GM12878 (cell line): Measurements from ENCODE around the gene MRPL34. TPM values are rescaled to one million over a fixed set of nuclear protein-coding genes. Genes with fewer than 3 reads are reported as not detected.

Source experiments
- ATAC-seq: fragments of 200-7000 bp; cut with Tn5 transposase; 3 replicates; pipeline ENCODE4 v1.9.1; 2020; ENCODE audit warnings: mild to moderate bottlenecking, moderate library complexity
- BruUV-seq: library from RNA; stranded (reverse); fragments of 400-500 nt; replicated peaks from 2 replicates; lab custom pipeline; 2021; lab: Mats Ljungman, UMichigan
- CTCF ChIA-PET: fragments of 300-600 bp; sonication (Branson Sonifier 250); formaldehyde crosslinking; extraction: SDS; loops from one replicate; lab custom pipeline; 2021; ENCODE audit warnings: inconsistent platforms; lab: Yijun Ruan, JAX
- POLR2A ChIA-PET: fragments of 350-600 bp; formaldehyde crosslinking; extraction: SDS; loops from one replicate; lab custom pipeline; 2021; ENCODE audit warnings: inconsistent platforms; lab: Charles Lee
- RAD21 ChIA-PET: fragments of 300-600 bp; sonication (Branson Sonifier 250); formaldehyde crosslinking; loops from one replicate; lab custom pipeline; 2023; ENCODE audit warnings: antibody characterized with exemption; ENCODE audit not compliant: unreplicated experiment; lab: Charles Lee
- SMC1A ChIA-PET: fragments of 300-600 bp; sonication (Branson Sonifier 250); formaldehyde crosslinking; loops from one replicate; lab custom pipeline; 2023; ENCODE audit not compliant: unreplicated experiment, uncharacterized antibody; lab: Charles Lee
- DNase-seq: peaks from one replicate; pipeline ENCODE4 v3.0.0-alpha.2; 2011; ENCODE audit warnings: low read depth, low spot score
- FAIRE-seq: peaks from 3 replicates; lab custom pipeline; 2011; peaks lifted over from hg19 to GRCh38; lab: Jason Lieb, UNC
- H2AFZ ChIP-seq: 2 replicates; pipeline ENCODE4 v1.6.0; 2011; ENCODE audit warnings: low read depth, low read length, control low read depth; ENCODE audit not compliant: control insufficient read depth
- H3K27ac ChIP-seq: 2 replicates; pipeline ENCODE4 v1.5.1; 2011; ENCODE audit warnings: control low read depth; ENCODE audit not compliant: control insufficient read depth, insufficient read depth
- H3K27me3 ChIP-seq, 2 experiments: replicated peaks in 1 of 2; 2 replicates each; pipeline versions ENCODE4 v1.6.0 to v1.6.1; 2011; ENCODE audit warnings: low read length in 1 of 2; ENCODE audit not compliant: control insufficient read depth in 2 of 2, insufficient read depth in 2 of 2
- H3K36me3 ChIP-seq, 2 experiments: 2 replicates each; pipeline ENCODE4 v1.5.1; 2011; ENCODE audit warnings: low read length in 1 of 2; ENCODE audit not compliant: control insufficient read depth in 2 of 2, insufficient read depth in 2 of 2
- H3K4me1 ChIP-seq: 2 replicates; pipeline ENCODE4 v1.6.1; 2011; ENCODE audit warnings: mild to moderate bottlenecking, low read length, moderate library complexity, mixed read lengths; ENCODE audit not compliant: control insufficient read depth, insufficient read depth
- H3K4me2 ChIP-seq: 2 replicates; pipeline ENCODE4 v1.6.0; 2011; ENCODE audit warnings: control low read depth; ENCODE audit not compliant: control insufficient read depth, insufficient read depth
- H3K4me3 ChIP-seq: fragments of 200-600 bp; sonication (generic); 2 replicates; pipeline ENCODE4 v1.5.1; 2016
- H3K79me2 ChIP-seq: 2 replicates; pipeline ENCODE4 v1.6.0; 2011; ENCODE audit warnings: low read length; ENCODE audit not compliant: control insufficient read depth, insufficient read depth
- H3K9ac ChIP-seq: 2 replicates; pipeline ENCODE4 v1.8.0; 2011; ENCODE audit warnings: low read length, control low read depth, mixed read lengths; ENCODE audit not compliant: control insufficient read depth, insufficient read depth
- H3K9me3 ChIP-seq: replicated peaks from 3 replicates; pipeline ENCODE4 v1.5.1; 2011; ENCODE audit warnings: mild to moderate bottlenecking, low read length; ENCODE audit not compliant: control insufficient read depth, insufficient read depth
- H4K20me1 ChIP-seq: 2 replicates; pipeline ENCODE4 v1.6.0; 2011; ENCODE audit not compliant: control insufficient read depth, insufficient read depth
- ASH2L ChIP-seq: fragments of 300-600, 200-600 bp; sonication (generic); IDR thresholded peaks from 2 replicates; pipeline ENCODE4 v1.6.1; 2017; ENCODE audit warnings: low read depth, mild to moderate bottlenecking, borderline replicate concordance
- BCL11A ChIP-seq: IDR thresholded peaks from 2 replicates; pipeline ENCODE4 v1.6.1; 2011; ENCODE audit warnings: low read depth, low read length
- CEBPB ChIP-seq, 2 experiments: fragments of 150-350 bp in 1 of 2; IDR thresholded peaks; 2 replicates each; pipeline ENCODE4 v1.6.1; 2012 to 2014; ENCODE audit warnings: low read depth in 2 of 2, low read length in 2 of 2, borderline replicate concordance in 1 of 2, inconsistent platforms in 1 of 2
- EED ChIP-seq: sonication (generic); IDR thresholded peaks from 2 replicates; pipeline ENCODE4 v1.6.1; 2016; ENCODE audit warnings: antibody characterized with exemption, low read depth
- FOXK2 ChIP-seq: fragments of 450-650 bp; IDR thresholded peaks from 2 replicates; pipeline ENCODE4 v1.6.1; 2017; ENCODE audit warnings: mild to moderate bottlenecking, moderate library complexity
- JUND ChIP-seq: IDR thresholded peaks from 2 replicates; pipeline ENCODE4 v1.6.1; 2012; ENCODE audit warnings: low read depth, mild to moderate bottlenecking, low read length, improper control_type of control experiment, moderate library complexity
- POLR2A ChIP-seq: IDR thresholded peaks from 2 replicates; pipeline ENCODE4 v1.6.1; 2011; ENCODE audit warnings: low read depth, mild to moderate bottlenecking, low read length
- SIN3A ChIP-seq: IDR thresholded peaks from 2 replicates; pipeline ENCODE4 v1.6.1; 2012; ENCODE audit warnings: low read depth, low read length, improper control_type of control experiment
- SREBF1 ChIP-seq: IDR thresholded peaks from 2 replicates; pipeline ENCODE4 v1.6.1; 2012; ENCODE audit warnings: mild to moderate bottlenecking, low read length
- WGBS: methylation state at CpG from one replicate; pipeline ENCODE4 v1.1.6; 2016; ENCODE audit warnings: low lambda C conversion rate; ENCODE audit not compliant: insufficient replicate concordance, insufficient coverage; ENCODE audit errors: missing lambda C conversion rate; 5-methylcytosine and 5-hydroxymethylcytosine counted together
- in situ Hi-C: fragments of 300-500 bp; cut with MboI; formaldehyde crosslinking; loops from 9 replicates; pipeline ENCODE4 v1.14.3; 2018; ENCODE audit warnings: mixed read lengths
- intact Hi-C: fragments of 100-400 bp; cut with micrococcal nuclease; formaldehyde crosslinking; loops from one replicate; pipeline ENCODE4 v1.14.2; 2022; ENCODE audit not compliant: unreplicated experiment
- polyA plus RNA-seq, 11 experiments: library from polyadenylated mRNA; depleted of rRNA in 4 of 11; unstranded in 6 of 11; stranded (reverse) in 5 of 11; fragments of >200 nt; fragmentation: Nextera tagmentation in 4 of 11; fragmentation: Illumina TruSeq in 1 of 11; extraction: Ambion mirVana in 4 of 11; extraction: Trizol in 1 of 11; gene quantifications; 1 replicate in 1 of 11; 2 replicates in 10 of 11; pipeline versions ENCODE4 v1.2.1 to v1.2.3, GENCODE V29; 2011 to 2016; ENCODE audit warnings: inconsistent platforms in 2 of 11, missing spikeins in 2 of 11, low read depth in 1 of 11
- total RNA-seq, 4 experiments: library from RNA; depleted of rRNA in 3 of 4; stranded (reverse); fragments of >200 nt in 3 of 4; fragmentation: Illumina TruSeq in 1 of 4; extraction: Trizol in 1 of 4; gene quantifications; 2 replicates each; pipeline versions ENCODE4 v1.2.1 to v1.2.3, GENCODE V29; 2013 to 2021
- TF ChIP-seq, protein P1 (sequence below): fragments of 450-650 bp; IDR thresholded peaks from 2 replicates; pipeline ENCODE4 v1.6.1; 2018; ENCODE audit warnings: borderline replicate concordance, mild to moderate bottlenecking; ENCODE audit not compliant: partially characterized antibody
- TF ChIP-seq, protein P2 (sequence below): IDR thresholded peaks from 2 replicates; pipeline ENCODE4 v1.6.1; 2012; ENCODE audit warnings: low read depth, low read length, improper control_type of control experiment

Gene MRPL34
- total and polyA plus RNA-seq, 10 of the 15 experiments (the other 5 are each of a cell fraction or from before 2014, with no cell fraction given): 8.6 to 198 (median 78.6) TPM

DNA sequence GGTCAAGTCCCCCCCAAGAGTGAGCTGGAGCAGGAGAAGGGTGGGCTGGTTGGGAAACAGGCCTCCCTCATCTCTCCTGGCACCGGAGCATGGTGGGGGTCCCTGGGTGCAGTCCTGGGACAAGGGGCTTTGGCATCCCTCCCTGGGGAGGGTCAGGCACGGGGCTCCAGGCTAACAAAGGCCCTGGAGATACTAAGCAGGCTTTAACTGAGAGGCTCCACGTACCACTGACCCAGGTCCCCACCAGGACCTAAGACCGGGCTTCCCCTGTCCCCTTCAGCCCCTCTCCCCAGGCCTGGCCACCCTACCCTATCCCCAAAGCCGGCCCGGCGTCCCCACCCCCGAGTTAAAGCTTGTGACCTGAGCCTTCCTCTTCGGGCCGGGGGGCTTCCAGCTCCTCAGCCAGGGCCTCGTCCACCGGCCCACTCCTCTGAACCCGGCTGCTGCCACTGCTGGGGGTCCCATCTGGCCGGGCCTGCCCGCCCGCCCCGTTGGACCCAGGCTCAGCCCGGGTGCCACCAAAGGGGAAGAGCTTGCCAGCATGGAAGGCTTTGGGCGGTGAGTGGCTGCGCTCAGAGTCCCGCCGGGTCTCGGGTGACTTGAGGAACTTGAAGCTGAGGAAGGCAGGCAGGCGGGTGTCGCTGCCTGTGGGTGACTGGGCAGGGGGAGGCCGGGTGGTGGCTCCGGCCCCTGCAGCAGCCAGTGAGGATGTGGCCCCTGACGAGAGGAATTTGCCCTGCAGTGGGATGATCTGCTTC, 18.9 kb downstream of the MRPL34 start:
- Histone ChIP-seq H3K27ac (no peak overlapping the region), H3K4me2 (no peak overlapping the region), H2AFZ (no peak overlapping the region), H3K4me3 (no peak overlapping the region), H4K20me1 (no peaks in the 10 kb centered on the region), H3K36me3 (peaks cover 5 to 8% of the 10 kb centered on the region in 2 experiments; a peak in 3 of 4 replicates), H3K4me1 (no peaks in the 10 kb centered on the region), H3K79me2 (no peaks in the 10 kb centered on the region), H3K27me3 (no peaks in the 10 kb centered on the region; a peak in 1 of 4 replicates), H3K9me3 (no peaks in the 10 kb centered on the region), H3K9ac (no peak overlapping the region)
- RAD21 ChIA-PET: interaction anchor here (1.4 kb wide), 1 partner anchor 15 kb away, joined by 3 read pairs; the partner anchor contains the start of gene DDA1
- no peak for DNase-seq
- CTCF ChIA-PET: interaction anchor here (0.9 kb wide), 1 partner anchor 19 kb away, joined by 4 read pairs; the partner anchor contains the start of gene MRPL34
- ATAC-seq: no peak
- WGBS: 79% methylated on average over 28 of the region's 28 CpGs
- in situ Hi-C loops (no loop called here), intact Hi-C loops (no loop called here)
- SMC1A ChIA-PET: no interaction called here
- no TSS peak for BruUV-seq
- TF ChIP-seq POLR2A (0 out of 2 replicates have a peak, but pooled peaks have one; percentile 17), SIN3A (no peak)
- POLR2A ChIA-PET: interaction anchor here (1.8 kb wide), 1 partner anchor 20 kb away, joined by 8 read pairs; the partner anchor contains the start of gene MRPL34
- FAIRE-seq: no peak

DNA sequence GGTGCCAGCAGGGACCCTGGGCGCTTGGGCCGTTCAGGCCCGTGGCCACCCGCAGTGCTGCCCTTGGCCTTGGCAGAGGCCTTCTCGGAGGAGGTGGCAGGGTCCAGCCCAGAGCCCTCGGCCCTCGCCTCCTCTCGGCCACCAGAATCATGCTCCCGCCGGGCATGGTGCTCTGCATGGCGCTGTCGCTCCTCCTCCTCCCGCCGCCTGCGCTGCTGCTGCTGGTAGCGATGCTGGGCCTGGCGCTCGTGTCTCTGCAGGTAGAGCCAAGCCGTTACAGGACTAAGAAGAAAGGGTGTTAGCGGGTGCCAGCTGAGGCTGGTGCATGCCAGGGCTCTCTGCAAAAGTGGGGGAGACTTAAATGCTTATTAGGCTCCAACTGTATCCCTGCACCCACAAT, 19.5 kb downstream of the MRPL34 start:
- intact Hi-C loops (no loop called here), in situ Hi-C loops (no loop called here)
- ChIA-PET CTCF (no interaction called here), SMC1A (no interaction called here), POLR2A (interaction anchor here (1.8 kb wide), 1 partner anchor 20 kb away, joined by 8 read pairs; the partner anchor contains the start of gene MRPL34), RAD21 (interaction anchor here (1.4 kb wide), 1 partner anchor 16 kb away, joined by 3 read pairs; the partner anchor contains the start of gene DDA1)
- no peak overlapping the region for H3K27ac ChIP-seq
- peaks cover 3 to 6% of the 10 kb centered on the region in 2 experiments; a peak in 3 of 4 replicates for H3K36me3 ChIP-seq
- H3K9me3 ChIP-seq: no peaks in the 10 kb centered on the region
- H2AFZ ChIP-seq: no peak overlapping the region
- no peak overlapping the region for H3K4me3 ChIP-seq
- WGBS: 86% methylated on average over 20 of the region's 20 CpGs
- ATAC-seq: no peak
- no peaks in the 10 kb centered on the region for H3K79me2 ChIP-seq
- TF ChIP-seq, protein P1, sequence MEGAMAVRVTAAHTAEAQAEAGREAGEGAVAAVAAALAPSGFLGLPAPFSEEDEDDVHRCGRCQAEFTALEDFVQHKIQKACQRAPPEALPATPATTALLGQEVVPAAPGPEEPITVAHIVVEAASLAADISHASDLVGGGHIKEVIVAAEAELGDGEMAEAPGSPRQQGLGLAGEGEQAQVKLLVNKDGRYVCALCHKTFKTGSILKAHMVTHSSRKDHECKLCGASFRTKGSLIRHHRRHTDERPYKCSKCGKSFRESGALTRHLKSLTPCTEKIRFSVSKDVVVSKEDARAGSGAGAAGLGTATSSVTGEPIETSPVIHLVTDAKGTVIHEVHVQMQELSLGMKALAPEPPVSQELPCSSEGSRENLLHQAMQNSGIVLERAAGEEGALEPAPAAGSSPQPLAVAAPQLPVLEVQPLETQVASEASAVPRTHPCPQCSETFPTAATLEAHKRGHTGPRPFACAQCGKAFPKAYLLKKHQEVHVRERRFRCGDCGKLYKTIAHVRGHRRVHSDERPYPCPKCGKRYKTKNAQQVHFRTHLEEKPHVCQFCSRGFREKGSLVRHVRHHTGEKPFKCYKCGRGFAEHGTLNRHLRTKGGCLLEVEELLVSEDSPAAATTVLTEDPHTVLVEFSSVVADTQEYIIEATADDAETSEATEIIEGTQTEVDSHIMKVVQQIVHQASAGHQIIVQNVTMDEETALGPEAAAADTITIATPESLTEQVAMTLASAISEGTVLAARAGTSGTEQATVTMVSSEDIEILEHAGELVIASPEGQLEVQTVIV: no peak
- no peak for TF ChIP-seq CEBPB (IDR thresholded peaks at IDR 0.05; ENCODE audit: borderline replicate concordance in 1 of 2, low read depth in 2 of 2, low read length in 2 of 2)
- TF ChIP-seq EED: no peak
- TF ChIP-seq BCL11A: no peak
- no peak for TF ChIP-seq ASH2L
- no peak for TF ChIP-seq JUND
- TF ChIP-seq SREBF1: no peak
- TF ChIP-seq, protein P2, sequence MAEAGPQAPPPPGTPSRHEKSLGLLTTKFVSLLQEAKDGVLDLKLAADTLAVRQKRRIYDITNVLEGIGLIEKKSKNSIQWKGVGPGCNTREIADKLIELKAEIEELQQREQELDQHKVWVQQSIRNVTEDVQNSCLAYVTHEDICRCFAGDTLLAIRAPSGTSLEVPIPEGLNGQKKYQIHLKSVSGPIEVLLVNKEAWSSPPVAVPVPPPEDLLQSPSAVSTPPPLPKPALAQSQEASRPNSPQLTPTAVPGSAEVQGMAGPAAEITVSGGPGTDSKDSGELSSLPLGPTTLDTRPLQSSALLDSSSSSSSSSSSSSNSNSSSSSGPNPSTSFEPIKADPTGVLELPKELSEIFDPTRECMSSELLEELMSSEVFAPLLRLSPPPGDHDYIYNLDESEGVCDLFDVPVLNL: no peak
- TF ChIP-seq FOXK2: no peak
- DNase-seq: no peak
- no peaks in the 10 kb centered on the region for H4K20me1 ChIP-seq
- H3K9ac ChIP-seq: no peak overlapping the region
- BruUV-seq: no TSS peak
- H3K4me2 ChIP-seq: no peak overlapping the region
- no peaks in the 10 kb centered on the region; a peak in 1 of 4 replicates for H3K27me3 ChIP-seq
- no peaks in the 10 kb centered on the region for H3K4me1 ChIP-seq
- no peak for FAIRE-seq
